GM18858 (cell line): ENCODE results near the gene ZDHHC22.

ENCODE experiments used
- ATAC-seq: cut with Tn5 transposase; IDR thresholded peaks from one replicate; pipeline ENCODE4 v1.9.1; 2021; ENCODE audit not compliant: unreplicated experiment

The ZDHHC22 gene

GRCh38 chr14:77158175-77158881 lies 16.7 kb upstream of the ZDHHC22 start:
- no peak for ATAC-seq

GRCh38 chr14:77157740-77158139 lies 16.1 kb upstream of the ZDHHC22 start:
- no peak for ATAC-seq

DNA sequence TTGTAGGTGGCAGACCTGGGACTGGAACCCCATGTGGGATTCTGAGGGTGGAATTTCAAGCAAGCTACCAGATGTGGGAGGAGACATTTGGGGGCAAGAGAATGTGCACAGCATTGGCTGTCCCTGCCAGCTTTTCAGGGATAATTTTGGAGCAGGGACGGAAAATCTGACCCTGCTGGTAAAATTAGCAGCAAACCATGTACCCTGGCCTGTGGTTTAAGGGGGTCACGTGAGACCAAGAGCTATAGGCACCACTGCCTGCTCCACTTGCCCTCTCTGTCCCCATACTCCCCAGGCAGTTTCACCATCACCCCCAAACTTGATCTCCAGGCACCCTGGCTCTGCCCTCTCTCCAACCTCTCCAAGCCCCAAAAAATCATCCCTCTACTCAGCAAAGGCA lies 13.5 kb upstream of the ZDHHC22 start:
- ATAC-seq, result no peak

GRCh38 chr14:77154421-77154820 lies 12.8 kb upstream of the ZDHHC22 start:
- ATAC-seq, result no peak

DNA sequence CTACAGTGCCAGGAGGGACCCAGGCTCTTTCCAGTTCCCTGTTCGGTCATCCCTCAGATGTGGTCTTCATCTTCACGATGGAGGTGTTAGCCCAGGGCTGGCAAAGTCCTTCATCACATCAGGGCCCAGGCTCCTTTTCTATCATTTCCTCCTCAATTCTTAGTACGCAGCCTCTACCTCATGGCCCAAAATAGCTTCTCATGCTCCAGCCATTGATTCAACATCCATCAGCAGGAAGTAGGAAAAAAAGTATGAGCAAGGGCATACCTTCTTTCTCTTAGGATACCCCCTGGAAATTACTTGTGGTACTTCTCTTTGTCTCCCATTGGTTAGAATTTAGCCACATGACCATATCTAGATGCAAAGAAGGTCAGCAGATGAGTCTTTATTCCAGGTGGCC lies 12.2 kb upstream of the ZDHHC22 start:
- ATAC-seq, result no peak

- ATAC-seq, result no peak
These were observed 10.5 kb upstream of the ZDHHC22 start for GRCh38 chr14:77151918-77152588.

DNA sequence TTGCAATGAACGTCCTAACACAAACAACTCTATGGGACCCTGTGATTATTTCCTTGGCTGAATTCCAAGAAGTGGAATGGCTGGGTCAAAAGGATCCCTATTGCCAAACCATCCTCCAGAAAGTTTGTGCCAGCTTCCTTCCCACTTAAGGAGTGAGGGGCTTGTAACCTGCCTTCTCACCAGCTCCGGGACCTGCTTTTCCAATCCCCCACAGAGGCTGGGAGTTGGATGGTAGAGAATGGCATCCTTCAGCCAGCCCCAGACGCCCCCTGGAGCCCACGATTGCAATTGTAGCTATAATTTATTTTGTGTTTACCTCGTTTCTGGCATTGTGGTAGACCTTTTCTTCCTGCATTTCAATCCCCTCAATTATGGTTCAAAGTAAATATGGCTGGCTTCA lies 9.7 kb upstream of the ZDHHC22 start:
- no peak for ATAC-seq

- ATAC-seq, result no peak
These were observed 7.1 kb upstream of the ZDHHC22 start for GRCh38 chr14:77148510-77149231.

- no peak for ATAC-seq
These were observed 4.6 kb upstream of the ZDHHC22 start for GRCh38 chr14:77145975-77146740.

GRCh38 chr14:77144412-77145115 lies 3.0 kb upstream of the ZDHHC22 start:
- no peak for ATAC-seq

DNA sequence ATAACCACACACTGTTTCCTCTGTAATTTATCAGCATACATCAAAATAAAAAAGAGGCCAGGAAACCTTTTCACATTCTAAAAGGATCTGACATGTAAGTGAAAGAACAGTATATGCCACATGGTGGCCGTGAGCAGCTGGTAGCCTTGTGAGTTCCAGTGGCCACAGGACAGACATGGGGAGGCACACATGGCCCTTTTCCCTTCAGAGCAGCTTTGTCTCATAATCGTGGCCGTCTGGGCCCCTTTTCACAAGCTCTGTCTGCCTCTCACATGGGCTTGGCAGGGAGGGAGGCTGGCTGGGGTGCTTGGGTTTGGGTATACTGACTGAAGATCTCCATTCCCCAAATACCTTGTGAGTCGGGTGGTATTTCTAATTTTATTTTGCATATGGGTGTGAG lies 1.5 kb upstream of the ZDHHC22 start:
- ATAC-seq, result no peak

DNA sequence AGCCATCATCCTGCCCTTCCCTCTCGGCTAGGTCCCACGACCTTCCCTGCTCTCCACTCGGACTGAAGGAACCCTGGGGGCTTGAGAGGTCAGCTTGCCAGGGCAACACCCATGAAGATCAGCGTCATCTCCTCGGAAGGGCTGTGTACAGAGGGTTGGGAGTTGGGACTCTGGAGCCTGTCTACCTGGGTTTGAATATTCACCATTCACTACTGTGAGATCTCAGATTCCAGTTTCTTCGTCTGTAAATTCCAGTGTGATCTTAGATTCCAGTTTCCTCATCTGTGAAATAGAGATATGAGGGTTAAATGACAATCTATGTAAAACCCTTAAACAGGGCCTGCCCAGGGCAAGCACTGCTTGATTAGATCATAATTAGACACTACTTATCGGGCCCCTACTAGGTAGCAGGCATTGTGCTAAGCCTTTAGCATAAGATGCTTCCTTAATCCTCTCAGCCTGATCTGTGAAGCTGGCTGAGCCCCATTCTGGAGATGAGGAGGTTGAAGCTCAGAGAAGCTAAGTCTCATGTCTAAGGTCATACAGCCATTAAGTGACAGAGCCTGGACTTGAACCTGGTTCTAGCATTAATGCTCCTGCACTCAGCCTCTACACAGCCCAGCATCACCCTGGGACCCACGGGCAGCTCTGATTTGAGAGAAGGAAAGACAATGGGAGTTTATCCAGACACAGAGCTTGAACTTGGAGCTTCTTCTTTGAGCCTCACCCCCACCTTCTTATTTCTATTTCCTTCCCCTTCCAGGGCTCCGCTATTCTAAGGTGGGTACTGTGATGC lies 612 bp upstream of the ZDHHC22 start:
- ATAC-seq, result no peak

DNA sequence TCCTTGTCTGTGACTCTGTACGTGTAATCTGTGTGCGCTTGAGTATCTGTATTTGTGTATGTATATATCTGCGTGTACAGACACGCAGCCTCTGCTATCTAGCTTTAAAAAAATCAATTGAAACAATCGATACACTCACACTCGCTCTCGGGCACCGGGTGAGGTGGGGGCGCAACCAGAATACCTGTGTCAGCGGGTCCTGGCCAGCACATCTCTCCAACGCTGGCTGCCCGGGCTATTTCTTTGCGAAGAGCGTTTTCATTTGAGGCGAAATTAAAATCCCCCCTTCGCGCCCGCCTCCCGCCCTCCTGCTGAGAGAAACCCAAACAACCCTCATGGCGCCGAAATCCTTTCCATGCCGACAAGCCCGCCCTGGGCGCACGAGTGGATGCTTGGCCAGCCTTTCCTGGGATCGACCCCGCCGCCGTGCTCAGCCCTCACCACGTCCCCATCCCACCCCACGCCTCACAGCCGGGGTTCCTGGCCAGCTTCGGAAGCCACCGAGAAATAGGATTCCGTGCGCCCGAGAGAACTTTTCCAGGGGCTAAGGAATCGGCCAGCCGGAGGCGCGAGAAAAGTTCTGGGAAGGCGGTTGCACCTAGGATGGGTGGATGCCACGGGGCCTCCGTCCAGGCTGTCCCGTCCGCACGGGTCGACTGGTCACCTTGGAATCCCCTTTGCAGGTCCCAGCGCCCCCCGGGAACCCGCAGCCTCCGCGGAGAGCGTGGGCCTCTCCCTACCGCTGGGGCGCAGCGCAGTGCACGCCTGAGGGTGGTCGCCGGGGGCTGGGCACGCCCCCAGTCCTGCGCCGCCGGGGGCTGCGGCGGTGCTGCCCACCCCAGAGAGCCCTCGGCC lies 1.0 kb downstream of the ZDHHC22 start:
- ATAC-seq, result no peak

DNA sequence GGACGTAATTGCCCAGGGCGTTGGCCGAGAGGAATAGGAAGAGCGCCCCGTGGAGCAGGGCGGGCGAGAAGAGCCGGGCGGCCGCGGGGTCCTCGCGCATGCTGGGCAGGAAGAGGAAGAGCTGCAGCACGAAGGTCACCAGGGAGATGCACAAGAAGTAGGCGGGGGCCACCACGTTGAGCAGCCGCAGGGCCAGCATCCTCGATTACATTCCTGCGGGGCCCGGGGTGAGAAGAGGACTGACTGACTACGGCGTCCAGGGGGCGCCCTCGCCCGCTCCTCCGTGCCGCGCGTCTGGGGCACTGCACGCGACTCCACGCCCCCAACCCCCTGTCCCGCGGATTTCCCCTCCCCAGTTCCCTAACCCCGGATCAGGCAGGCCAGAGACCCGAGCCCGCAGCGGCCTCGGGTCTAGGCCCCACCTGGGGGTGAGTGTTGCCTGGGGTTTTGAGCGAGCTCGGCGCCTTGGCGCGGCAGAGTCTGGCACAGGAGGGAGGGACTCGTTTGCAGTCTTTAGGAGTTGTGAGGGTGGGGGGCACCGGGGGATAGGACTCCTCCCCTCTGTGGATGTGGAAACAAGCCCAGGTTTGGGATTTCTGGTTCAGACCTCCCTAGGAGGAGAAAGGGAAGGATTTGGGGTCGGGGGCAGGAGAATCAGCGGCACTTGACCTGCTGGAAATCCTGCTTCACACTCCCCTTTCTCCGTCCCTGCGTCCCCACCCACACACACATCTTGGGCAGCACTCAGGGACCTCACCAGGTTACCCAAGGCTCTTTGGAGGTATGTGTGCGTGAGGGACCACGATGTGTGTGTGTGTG lies 1.8 kb downstream of the ZDHHC22 start:
- ATAC-seq, result no peak

- ATAC-seq, result no peak
These were observed 2.6 kb downstream of the ZDHHC22 start for GRCh38 chr14:77139022-77139421.

DNA sequence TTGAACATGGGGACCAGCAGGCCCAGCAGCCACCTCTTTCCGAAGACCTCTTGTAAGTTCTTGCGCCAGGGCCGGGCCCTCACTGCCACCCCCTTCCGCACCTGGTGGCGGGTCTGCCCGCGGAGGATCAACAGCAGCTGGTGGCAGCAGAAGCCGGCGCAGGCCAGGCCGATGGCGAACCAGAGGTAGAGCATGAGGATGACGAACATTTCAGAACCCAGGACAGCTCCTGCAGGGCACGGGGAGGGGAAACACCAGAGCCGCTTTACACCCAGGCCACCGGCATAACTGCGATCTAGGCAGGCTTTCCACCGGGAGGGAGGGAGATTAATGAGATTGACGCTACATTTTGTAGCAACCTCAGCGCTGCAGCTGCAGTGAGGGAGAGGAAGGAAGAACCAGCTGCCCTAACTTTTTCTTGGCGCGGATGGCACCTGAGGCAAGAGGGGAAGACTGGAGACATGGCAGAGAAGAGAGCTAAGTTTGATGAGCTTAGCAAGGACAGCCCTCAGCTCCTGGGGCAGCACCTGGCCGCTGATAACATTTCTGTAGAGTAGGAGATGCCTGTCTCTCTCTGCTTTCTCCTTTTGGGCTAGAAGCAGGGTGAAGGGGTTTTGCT lies 7.8 kb downstream of the ZDHHC22 start:
- ATAC-seq, result peak; percentile 55

DNA sequence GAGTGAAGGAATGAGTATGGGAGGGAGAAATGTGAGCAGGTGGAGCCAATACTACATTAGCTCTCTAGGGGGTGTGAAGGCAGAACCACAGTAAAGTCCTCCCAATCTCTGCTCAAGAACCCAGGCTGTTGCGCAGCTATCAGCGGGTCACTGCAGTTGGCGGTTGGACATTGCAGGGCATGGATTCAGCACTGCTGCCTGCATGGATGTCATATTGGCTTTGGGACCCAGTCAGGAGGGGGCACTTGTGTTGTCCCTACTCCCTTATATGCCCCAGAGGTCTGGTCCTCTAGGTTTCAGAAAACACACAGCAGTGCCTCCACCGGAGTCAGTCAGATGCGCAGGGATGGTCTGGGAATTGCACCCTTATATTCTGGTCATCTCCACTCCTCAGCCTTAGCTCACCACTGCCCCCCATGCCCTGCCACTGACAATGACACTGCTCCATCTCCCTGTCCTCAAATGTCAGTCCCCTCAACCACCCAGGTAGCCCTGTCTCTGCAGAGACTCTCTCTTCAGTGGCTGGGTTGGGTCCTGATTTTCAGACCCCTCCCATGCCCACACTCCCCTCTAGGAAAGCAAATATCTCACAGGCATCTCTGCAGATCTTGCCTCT lies 9.6 kb downstream of the ZDHHC22 start:
- ATAC-seq, result no peak
